Body of pancreas (tissue), 4 donors: Measurements from ENCODE around the gene CLDN11.

ENCODE experiments used
- POLR2A ChIP-seq, 3 donors: fragments of 450-650 bp; IDR thresholded peaks; one replicate each; pipeline ENCODE4 v1.6.1; 2016; ENCODE audit warnings: antibody characterized with exemption in 3 of 3, mild to moderate bottlenecking in 2 of 3
- TF ChIP-seq, protein P1 (sequence below), 7 experiments: fragments of 450-650 bp in 4 of 7; fragments of 200-600 bp in 3 of 7; sonication (generic) in 3 of 7; IDR thresholded peaks; one replicate each; pipeline ENCODE4 v1.5.1; 2016 to 2019; ENCODE audit warnings: antibody characterized with exemption in 7 of 7

DNA sequence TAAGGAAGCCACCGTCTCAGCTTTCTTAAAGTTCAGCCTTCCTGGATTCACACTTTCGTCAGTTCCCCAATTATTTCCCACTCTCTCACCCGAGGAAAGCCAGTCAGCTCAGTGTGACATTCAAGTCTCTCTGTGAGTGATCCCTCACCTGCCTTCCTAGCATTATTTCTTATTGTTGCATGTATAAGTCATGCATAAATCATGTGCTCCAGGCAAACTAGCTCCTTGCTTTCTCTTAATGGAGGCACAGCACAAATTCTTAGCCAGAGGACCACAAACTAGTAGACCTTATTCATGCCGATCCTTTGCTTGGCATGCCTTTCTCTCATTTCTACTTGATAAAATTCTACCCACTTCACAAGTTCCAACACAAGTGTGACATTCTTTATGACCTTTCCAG is 44.3 kb downstream of the CLDN11 start:
- TF ChIP-seq, protein P1, sequence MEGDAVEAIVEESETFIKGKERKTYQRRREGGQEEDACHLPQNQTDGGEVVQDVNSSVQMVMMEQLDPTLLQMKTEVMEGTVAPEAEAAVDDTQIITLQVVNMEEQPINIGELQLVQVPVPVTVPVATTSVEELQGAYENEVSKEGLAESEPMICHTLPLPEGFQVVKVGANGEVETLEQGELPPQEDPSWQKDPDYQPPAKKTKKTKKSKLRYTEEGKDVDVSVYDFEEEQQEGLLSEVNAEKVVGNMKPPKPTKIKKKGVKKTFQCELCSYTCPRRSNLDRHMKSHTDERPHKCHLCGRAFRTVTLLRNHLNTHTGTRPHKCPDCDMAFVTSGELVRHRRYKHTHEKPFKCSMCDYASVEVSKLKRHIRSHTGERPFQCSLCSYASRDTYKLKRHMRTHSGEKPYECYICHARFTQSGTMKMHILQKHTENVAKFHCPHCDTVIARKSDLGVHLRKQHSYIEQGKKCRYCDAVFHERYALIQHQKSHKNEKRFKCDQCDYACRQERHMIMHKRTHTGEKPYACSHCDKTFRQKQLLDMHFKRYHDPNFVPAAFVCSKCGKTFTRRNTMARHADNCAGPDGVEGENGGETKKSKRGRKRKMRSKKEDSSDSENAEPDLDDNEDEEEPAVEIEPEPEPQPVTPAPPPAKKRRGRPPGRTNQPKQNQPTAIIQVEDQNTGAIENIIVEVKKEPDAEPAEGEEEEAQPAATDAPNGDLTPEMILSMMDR (IDR thresholded peaks at IDR 0.05): no peak
- no peak for TF ChIP-seq POLR2A (IDR thresholded peaks at IDR 0.05)
